Measurements from ENCODE around the gene ARMC9. TPM values are rescaled to one million over a fixed set of nuclear protein-coding genes. Genes with fewer than 3 reads are reported as not detected.
A peak's percentile ranks its signal among the peaks of the same experiment; 100 is the strongest.

Gene ARMC9
- 10 to 100 TPM; 24.8 to 33.5 (median 29.9) TPM for total RNA-seq
- 10 to 100 TPM; 16.7 to 23.9 TPM for polyA plus RNA-seq
- long read RNA-seq, donor 1, transcript ARMC9-201 (21 exons, 2,300 nt), result major isoform, 13 of 159 reads
- long read RNA-seq, donor 1, partial matches to known transcripts, result 87 of 159 reads
- long read RNA-seq, donor 1, other reads (novel, unspliced or antisense), result 59 of 159 reads
- long read RNA-seq, donor 2, transcript ARMC9-201 (21 exons, 2,300 nt), result major isoform, 5 of 2,053 reads
- long read RNA-seq, donor 2, partial matches to known transcripts, result 1,896 of 2,053 reads
- long read RNA-seq, donor 2, other reads (novel, unspliced or antisense), result 151 of 2,053 reads
- long read RNA-seq, donor 3, transcript ARMC9-201 (21 exons, 2,300 nt), result major isoform, 6 of 52 reads
- long read RNA-seq, donor 3, partial matches to known transcripts, result 17 of 52 reads
- long read RNA-seq, donor 3, other reads (novel, unspliced or antisense), result 29 of 52 reads

GRCh38 chr2:231198291-231199173, at the start of gene ARMC9:
Gene ARMC9, plus strand, starts transcription at chr2:231198631. Its CDS starts 7,608 bp downstream, at chr2:231206239.
- peak; percentile 68 to 86 (median 77) for DNase-seq
- peaks cover 2% of the 10 kb centered on the region for H3K4me1 ChIP-seq (ENCODE audit: insufficient read depth)
- TF ChIP-seq, protein P1, sequence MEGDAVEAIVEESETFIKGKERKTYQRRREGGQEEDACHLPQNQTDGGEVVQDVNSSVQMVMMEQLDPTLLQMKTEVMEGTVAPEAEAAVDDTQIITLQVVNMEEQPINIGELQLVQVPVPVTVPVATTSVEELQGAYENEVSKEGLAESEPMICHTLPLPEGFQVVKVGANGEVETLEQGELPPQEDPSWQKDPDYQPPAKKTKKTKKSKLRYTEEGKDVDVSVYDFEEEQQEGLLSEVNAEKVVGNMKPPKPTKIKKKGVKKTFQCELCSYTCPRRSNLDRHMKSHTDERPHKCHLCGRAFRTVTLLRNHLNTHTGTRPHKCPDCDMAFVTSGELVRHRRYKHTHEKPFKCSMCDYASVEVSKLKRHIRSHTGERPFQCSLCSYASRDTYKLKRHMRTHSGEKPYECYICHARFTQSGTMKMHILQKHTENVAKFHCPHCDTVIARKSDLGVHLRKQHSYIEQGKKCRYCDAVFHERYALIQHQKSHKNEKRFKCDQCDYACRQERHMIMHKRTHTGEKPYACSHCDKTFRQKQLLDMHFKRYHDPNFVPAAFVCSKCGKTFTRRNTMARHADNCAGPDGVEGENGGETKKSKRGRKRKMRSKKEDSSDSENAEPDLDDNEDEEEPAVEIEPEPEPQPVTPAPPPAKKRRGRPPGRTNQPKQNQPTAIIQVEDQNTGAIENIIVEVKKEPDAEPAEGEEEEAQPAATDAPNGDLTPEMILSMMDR (IDR thresholded peaks at IDR 0.05), result no peak
- TF ChIP-seq EP300 (IDR thresholded peaks at IDR 0.05) (no peak), POLR2A (IDR thresholded peaks at IDR 0.05) (no peak)

DNA sequence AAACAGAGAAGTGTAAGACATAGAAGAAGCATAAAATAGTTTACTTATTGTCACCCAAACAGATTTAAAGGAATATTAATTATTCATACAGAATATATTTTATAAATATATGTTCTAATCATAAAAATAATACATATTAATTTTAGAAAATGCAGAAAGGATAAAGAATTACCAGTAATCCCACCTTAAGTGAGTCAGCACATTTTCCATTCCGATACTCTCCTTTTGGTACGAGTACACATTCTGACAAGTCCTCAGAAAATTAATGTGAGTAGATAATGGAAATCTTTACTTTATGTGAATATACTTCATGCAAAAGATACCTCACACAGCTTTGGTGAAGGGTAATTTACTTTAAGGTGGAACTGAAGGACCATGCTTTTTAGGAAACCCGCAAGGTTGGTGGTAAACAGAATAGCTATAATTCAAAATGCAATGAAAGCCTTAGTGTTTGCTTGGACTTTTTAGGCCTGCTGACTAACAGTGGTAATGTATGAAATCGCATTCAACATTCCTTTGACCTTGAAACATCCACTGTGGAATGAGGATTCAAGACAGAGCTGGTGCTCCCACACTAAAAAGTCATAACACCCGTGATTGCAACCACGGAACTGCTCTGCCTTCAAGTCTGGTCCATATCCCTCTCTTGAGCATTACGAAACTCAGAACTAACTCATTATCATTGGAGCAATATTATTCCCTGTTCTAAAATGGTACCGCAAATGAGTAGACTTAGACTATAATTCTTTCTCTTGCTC, 45.5 kb upstream of the ARMC9 start:
- peaks cover 4% of the 10 kb centered on the region for H3K4me1 ChIP-seq (ENCODE audit: insufficient read depth)
- TF ChIP-seq POLR2A (IDR thresholded peaks at IDR 0.05) (no peak), EP300 (IDR thresholded peaks at IDR 0.05) (no peak)
- TF ChIP-seq, protein P1 (IDR thresholded peaks at IDR 0.05), result no peak
- H3K27me3 ChIP-seq, result no peaks in the 10 kb centered on the region
- intact Hi-C loops (cut with DNase I), result no loop called here
- peak in 2 of 5 donors; percentile 42 to 62 for DNase-seq
- WGBS, 3 donors, result 15 to 23% (median 17%) methylated on average over 8 of the region's 8 CpGs
- H3K4me3 ChIP-seq, result no peak overlapping the region
- H3K36me3 ChIP-seq, result no peaks in the 10 kb centered on the region
- H3K9me3 ChIP-seq, result no peaks in the 10 kb centered on the region
- H3K27ac ChIP-seq, result peak overlapping the region in 1 of 2 donors; percentile 65

More at GRCh38 chr2:231198291-231199173, at the start of gene ARMC9:
- H3K36me3 ChIP-seq, result no peaks in the 10 kb centered on the region
- intact Hi-C loops (cut with DNase I), result loop anchor here in 1 of 4 donors (10.0 kb wide), 1 partner anchor 94 kb away; no protein-coding TSS in a partner anchor
- 0% methylated on average over 76 to 83 of the region's 83 CpGs for WGBS, 3 donors
- no peaks in the 10 kb centered on the region for H3K9me3 ChIP-seq
- peak within 1 kb of the TSS in 1 of 2 donors; percentile 72 for H3K27ac ChIP-seq
- H3K4me3 ChIP-seq, result peak within 1 kb of the TSS; percentile 77
- H3K27me3 ChIP-seq, result no peaks in the 10 kb centered on the region

DNA sequence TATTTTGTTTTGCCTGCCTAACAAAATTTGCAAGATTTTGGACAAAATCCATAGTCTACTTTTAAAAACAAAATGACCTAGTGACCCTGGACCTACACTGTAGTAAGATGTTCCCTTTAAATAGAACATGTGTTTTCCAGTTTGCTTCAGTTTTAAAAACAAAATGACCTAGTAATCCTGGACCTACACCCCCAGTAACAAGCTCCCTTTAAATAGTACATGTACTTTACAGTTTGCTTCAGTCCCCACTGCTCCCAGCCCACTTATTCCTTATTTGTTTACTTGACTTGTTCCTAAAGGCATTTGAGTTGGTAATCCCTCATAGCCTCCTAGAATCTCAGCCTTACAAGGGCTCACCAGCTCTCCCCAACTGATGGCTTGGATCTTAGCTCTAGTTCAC, 39.1 kb upstream of the ARMC9 start:
- Histone ChIP-seq H3K4me3 (no peak overlapping the region), H3K27me3 (no peaks in the 10 kb centered on the region), H3K27ac (no peak overlapping the region), H3K36me3 (no peaks in the 10 kb centered on the region), H3K9me3 (no peaks in the 10 kb centered on the region), H3K4me1 (ENCODE audit: insufficient read depth) (peaks cover 4% of the 10 kb centered on the region)
- DNase-seq, result no peak
- TF ChIP-seq POLR2A (IDR thresholded peaks at IDR 0.05) (no peak), EP300 (IDR thresholded peaks at IDR 0.05) (no peak)
- TF ChIP-seq, protein P1 (IDR thresholded peaks at IDR 0.05), result no peak
- intact Hi-C loops (cut with DNase I), result no loop called here

- TF ChIP-seq POLR2A (IDR thresholded peaks at IDR 0.05), result no peak
- TF ChIP-seq, protein P1 (IDR thresholded peaks at IDR 0.05), result no peak
Measured at GRCh38 chr2:231160701-231161100, 37.7 kb upstream of the ARMC9 start.

More at GRCh38 chr2:231160701-231161100, 37.7 kb upstream of the ARMC9 start:
- Histone ChIP-seq H3K9me3 (no peaks in the 10 kb centered on the region), H3K36me3 (no peaks in the 10 kb centered on the region), H3K4me3 (no peak overlapping the region), H3K4me1 (ENCODE audit: insufficient read depth) (peaks cover 4% of the 10 kb centered on the region), H3K27ac (no peak overlapping the region), H3K27me3 (no peaks in the 10 kb centered on the region)
- DNase-seq, result no peak
- 98 to 99% (median 98%) methylated on average over 5 of the region's 5 CpGs for WGBS, 3 donors
- intact Hi-C loops (cut with DNase I), result no loop called here

All from ovary (tissue), 10 donors.